ENCODE data around the gene C19orf12.

The C19orf12 gene

GRCh38 chr19:29700498-29700897 lies 14.6 kb downstream of the C19orf12 start:
- no peak overlapping the region for H2AFZ ChIP-seq (ENCODE audit: low read depth, low read length)
- no peak overlapping the region for H3K4me3 ChIP-seq (ENCODE audit: low read length)
- H3K36me3 ChIP-seq (ENCODE audit: insufficient read depth, low read length) = peaks cover 7% of the 10 kb centered on the region
- H3K27me3 ChIP-seq (ENCODE audit: insufficient read depth, low read length) = no peaks in the 10 kb centered on the region
- no peaks in the 10 kb centered on the region for H3K9me3 ChIP-seq (ENCODE audit: low read length)
- H3K4me1 ChIP-seq (ENCODE audit: insufficient read depth, low read length) = no peaks in the 10 kb centered on the region

DNA sequence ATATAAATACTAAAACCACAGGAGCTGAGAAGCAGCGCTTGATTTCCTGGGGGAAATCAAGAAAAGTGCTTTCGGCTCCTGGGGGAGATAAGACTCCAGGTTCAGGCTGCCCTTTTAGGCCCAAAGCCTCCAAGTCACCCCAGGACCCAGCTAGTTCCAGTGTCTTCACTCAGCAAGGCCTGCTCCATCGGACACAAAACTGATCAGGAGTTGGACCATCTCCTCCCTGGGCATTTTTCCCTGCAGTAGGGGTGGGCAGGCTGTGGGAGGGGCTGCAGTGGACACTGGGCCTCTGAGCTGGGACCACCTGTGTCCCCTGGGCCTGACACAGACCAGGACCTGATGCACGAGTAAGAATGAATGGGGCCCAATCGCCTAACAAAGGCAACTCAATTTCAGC lies 15.2 kb downstream of the C19orf12 start:
- H2AFZ ChIP-seq (ENCODE audit: low read depth, low read length) = no peak overlapping the region
- no peak overlapping the region for H3K4me3 ChIP-seq (ENCODE audit: low read length)
- H3K27me3 ChIP-seq (ENCODE audit: insufficient read depth, low read length) = no peaks in the 10 kb centered on the region
- H3K36me3 ChIP-seq (ENCODE audit: insufficient read depth, low read length) = peaks cover 5% of the 10 kb centered on the region
- H3K9me3 ChIP-seq (ENCODE audit: low read length) = no peaks in the 10 kb centered on the region
- H3K4me1 ChIP-seq (ENCODE audit: insufficient read depth, low read length) = no peaks in the 10 kb centered on the region

DNA sequence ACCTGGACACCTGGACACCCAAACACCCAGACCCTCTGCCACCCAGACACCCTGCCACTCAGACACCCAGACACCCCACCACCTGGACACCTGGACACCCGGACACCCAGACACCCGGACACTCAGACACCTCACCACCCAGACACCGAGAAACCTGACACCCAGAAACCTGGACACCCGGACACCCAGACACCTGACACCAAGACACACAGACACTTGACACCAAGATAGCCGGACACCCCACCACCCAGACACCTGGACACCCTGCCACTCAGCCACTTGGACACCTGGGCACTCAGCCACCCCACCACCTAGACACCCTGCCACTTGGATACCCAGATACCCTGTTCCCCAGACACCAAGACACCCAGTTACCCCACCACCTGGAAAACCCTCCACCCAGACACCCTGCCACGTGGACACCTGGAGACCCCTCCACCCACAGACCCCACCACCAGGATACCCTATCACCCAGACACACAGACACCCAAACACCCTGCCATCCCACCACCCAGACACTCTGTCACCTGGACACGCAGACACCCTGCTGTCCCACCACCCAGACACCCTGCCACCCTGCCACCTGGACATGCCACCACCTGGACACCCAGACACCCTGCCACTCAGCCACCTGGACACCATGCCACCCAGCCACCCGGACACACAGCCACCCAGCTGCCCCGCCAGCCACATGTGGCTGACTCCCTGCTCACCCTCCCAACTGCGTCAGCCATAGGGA lies 17.4 kb downstream of the C19orf12 start:
- Histone ChIP-seq H3K36me3 (ENCODE audit: insufficient read depth, low read length) (no peaks in the 10 kb centered on the region), H3K4me3 (ENCODE audit: low read length) (no peak overlapping the region), H3K27me3 (ENCODE audit: insufficient read depth, low read length) (no peaks in the 10 kb centered on the region), H3K9me3 (ENCODE audit: low read length) (no peaks in the 10 kb centered on the region), H3K4me1 (ENCODE audit: insufficient read depth, low read length) (no peaks in the 10 kb centered on the region), H2AFZ (ENCODE audit: low read depth, low read length) (no peak overlapping the region)

- Histone ChIP-seq H2AFZ (ENCODE audit: low read depth, low read length) (no peak overlapping the region), H3K36me3 (ENCODE audit: insufficient read depth, low read length) (no peaks in the 10 kb centered on the region), H3K9me3 (ENCODE audit: low read length) (no peaks in the 10 kb centered on the region), H3K4me1 (ENCODE audit: insufficient read depth, low read length) (no peaks in the 10 kb centered on the region), H3K4me3 (ENCODE audit: low read length) (no peak overlapping the region), H3K27me3 (ENCODE audit: insufficient read depth, low read length) (no peaks in the 10 kb centered on the region)
Observed at GRCh38 chr19:29696565-29696846, 18.6 kb downstream of the C19orf12 start.

DNA sequence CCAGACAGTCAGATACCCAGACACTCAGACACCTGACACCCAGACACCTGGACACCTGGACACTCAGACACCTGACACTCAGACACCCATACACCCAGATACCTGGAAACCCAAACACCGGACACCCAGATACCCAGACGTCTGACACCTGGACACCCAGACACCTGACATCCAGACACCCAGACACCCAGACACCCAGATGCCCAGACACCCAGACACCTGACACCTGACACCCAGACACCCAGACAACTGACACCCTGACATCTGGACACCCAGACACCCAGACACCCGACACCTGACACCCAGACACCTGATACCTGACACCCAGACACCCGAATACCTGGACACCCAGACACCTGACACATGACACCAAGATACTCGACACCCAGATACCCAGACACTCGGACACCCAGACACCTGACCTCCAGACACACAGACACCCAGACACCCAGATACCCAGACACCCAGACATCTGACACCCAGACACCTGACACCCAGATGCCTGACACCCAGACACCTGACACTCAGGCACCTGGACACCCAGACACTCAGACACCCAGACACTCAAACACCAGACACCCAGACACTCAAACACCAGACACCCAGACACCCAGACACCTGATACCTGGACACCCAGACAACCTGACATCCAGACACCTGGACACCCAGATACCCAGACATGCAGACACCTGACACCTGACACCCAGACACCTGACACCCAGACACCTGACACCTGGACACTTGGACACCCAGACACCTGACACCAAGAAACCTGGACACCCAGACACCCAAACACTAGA lies 19.1 kb downstream of the C19orf12 start:
- Histone ChIP-seq H2AFZ (ENCODE audit: low read depth, low read length) (no peak overlapping the region), H3K36me3 (ENCODE audit: insufficient read depth, low read length) (no peaks in the 10 kb centered on the region), H3K27me3 (ENCODE audit: insufficient read depth, low read length) (no peaks in the 10 kb centered on the region), H3K4me3 (ENCODE audit: low read length) (no peak overlapping the region), H3K9me3 (ENCODE audit: low read length) (no peaks in the 10 kb centered on the region), H3K4me1 (ENCODE audit: insufficient read depth, low read length) (no peaks in the 10 kb centered on the region)

DNA sequence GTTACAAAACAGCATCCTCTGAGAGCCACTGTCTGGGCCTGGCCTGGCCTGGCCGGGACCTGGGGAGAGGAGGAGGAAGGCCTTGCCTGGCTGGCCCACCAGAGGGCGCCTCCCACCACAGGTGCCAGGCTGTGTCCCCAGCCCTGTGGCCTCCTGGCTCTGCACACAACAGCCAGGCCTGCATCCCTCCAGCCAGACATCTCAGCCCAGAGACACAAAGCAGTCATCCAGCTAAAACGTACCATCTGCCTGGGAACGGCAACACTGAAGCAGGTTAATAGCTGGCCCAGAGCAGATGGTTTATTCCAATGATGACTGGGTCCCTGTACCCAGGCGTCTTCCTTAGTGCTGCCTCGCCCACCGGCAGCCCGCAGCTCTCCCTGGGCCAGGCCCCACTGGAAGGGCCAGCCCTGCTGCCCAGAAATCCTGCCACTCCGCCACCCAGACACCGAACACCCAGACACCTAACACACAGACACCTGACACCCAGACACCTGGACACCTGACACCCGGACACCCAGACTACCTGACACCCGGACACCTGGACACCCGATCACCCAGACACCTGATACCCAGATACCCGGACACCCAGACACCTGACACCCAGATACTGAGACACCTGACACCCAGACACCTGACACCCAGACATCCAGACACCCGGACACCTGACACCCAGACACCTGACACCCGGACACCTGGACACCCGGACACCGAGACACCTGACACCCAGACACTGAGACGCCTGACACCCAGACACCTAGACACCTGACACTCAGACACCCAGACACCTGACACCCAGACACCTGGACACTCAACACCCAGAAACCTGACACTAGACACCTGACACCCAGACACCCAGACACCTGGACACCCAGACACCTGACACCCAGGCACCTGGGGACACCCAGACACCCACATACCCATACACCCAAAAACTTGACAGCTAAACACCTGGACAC lies 20.1 kb downstream of the C19orf12 start:
- H3K36me3 ChIP-seq (ENCODE audit: insufficient read depth, low read length) = no peaks in the 10 kb centered on the region
- no peak overlapping the region for H3K4me3 ChIP-seq (ENCODE audit: low read length)
- no peaks in the 10 kb centered on the region for H3K27me3 ChIP-seq (ENCODE audit: insufficient read depth, low read length)
- no peak overlapping the region for H2AFZ ChIP-seq (ENCODE audit: low read depth, low read length)
- H3K9me3 ChIP-seq (ENCODE audit: low read length) = peaks cover 3% of the 10 kb centered on the region
- no peaks in the 10 kb centered on the region for H3K4me1 ChIP-seq (ENCODE audit: insufficient read depth, low read length)

DNA sequence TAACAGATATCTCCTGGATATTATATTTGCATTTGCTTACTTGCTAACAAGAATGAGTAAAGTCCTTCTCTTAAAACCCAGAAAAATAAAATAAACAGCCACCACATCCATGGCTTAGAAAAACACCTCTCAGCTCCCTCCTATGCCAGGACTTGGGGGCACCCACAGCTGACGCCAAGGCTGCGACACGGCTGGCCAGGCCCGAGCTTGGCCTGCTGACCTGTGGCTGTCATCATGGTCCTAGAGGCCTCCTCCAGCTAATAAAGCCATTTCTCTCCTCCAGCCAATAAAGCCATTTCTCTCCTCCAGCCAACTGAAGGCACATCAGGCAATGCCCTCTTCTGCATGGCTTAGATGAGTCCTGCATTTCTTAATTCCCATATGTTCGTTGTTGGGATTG lies 20.9 kb downstream of the C19orf12 start:
- Histone ChIP-seq H3K4me1 (ENCODE audit: insufficient read depth, low read length) (no peaks in the 10 kb centered on the region), H3K4me3 (ENCODE audit: low read length) (no peak overlapping the region), H3K9me3 (ENCODE audit: low read length) (peaks cover 3% of the 10 kb centered on the region), H3K27me3 (ENCODE audit: insufficient read depth, low read length) (no peaks in the 10 kb centered on the region), H2AFZ (ENCODE audit: low read depth, low read length) (no peak overlapping the region), H3K36me3 (ENCODE audit: insufficient read depth, low read length) (no peaks in the 10 kb centered on the region)

GRCh38 chr19:29690842-29691241 lies 24.2 kb downstream of the C19orf12 start:
- Histone ChIP-seq H2AFZ (ENCODE audit: low read depth, low read length) (no peak overlapping the region), H3K27me3 (ENCODE audit: insufficient read depth, low read length) (no peaks in the 10 kb centered on the region), H3K4me3 (ENCODE audit: low read length) (no peak overlapping the region), H3K36me3 (ENCODE audit: insufficient read depth, low read length) (no peaks in the 10 kb centered on the region), H3K4me1 (ENCODE audit: insufficient read depth, low read length) (no peaks in the 10 kb centered on the region), H3K9me3 (ENCODE audit: low read length) (peaks cover 3% of the 10 kb centered on the region)

- H2AFZ ChIP-seq (ENCODE audit: low read depth, low read length) = no peak overlapping the region
- H3K4me1 ChIP-seq (ENCODE audit: insufficient read depth, low read length) = peaks cover 2% of the 10 kb centered on the region
- no peaks in the 10 kb centered on the region for H3K36me3 ChIP-seq (ENCODE audit: insufficient read depth, low read length)
- peaks cover 3% of the 10 kb centered on the region for H3K9me3 ChIP-seq (ENCODE audit: low read length)
- no peak overlapping the region for H3K4me3 ChIP-seq (ENCODE audit: low read length)
- H3K27me3 ChIP-seq (ENCODE audit: insufficient read depth, low read length) = no peaks in the 10 kb centered on the region
Observed at GRCh38 chr19:29687897-29688728, 26.9 kb downstream of the C19orf12 start.

DNA sequence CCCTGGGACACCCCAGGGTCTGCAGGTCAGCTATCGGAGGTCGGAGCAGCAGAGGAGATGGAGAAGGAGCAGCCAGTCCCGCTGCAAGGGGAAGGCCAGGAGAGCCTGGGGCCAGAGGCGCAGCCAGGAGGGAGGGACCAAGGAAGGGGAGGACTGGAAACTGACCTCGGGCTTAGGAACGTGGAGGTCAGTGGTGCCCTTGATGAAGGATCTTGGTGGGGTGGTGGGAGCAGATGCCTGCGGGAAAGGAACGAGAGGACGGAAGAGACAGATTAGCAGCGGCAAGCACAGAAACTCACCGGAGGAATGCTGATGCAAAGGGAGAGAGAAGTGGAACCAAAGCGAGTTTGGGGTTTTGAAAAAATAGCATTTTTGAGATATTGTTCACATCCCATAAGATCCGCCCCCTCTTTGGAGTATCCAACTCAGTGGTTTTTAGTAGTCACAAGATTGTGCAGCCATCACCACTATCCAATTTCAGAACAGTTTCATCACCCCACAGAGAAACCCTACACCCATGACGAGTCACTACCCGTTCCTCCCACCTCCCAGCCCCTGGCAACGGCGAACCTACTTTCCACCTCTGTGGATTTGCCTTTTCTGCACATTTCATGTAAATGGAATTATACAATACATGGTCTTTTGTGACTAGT lies 27.7 kb downstream of the C19orf12 start:
- Histone ChIP-seq H3K4me3 (ENCODE audit: low read length) (no peak overlapping the region), H3K4me1 (ENCODE audit: insufficient read depth, low read length) (peaks cover 8% of the 10 kb centered on the region), H3K36me3 (ENCODE audit: insufficient read depth, low read length) (no peaks in the 10 kb centered on the region), H2AFZ (ENCODE audit: low read depth, low read length) (no peak overlapping the region), H3K9me3 (ENCODE audit: low read length) (peaks cover 3% of the 10 kb centered on the region), H3K27me3 (ENCODE audit: insufficient read depth, low read length) (no peaks in the 10 kb centered on the region)

- Histone ChIP-seq H3K27me3 (ENCODE audit: insufficient read depth, low read length) (peaks cover 1% of the 10 kb centered on the region), H3K4me3 (ENCODE audit: low read length) (no peak overlapping the region), H3K4me1 (ENCODE audit: insufficient read depth, low read length) (peaks cover 8% of the 10 kb centered on the region), H3K36me3 (ENCODE audit: insufficient read depth, low read length) (no peaks in the 10 kb centered on the region), H2AFZ (ENCODE audit: low read depth, low read length) (no peak overlapping the region), H3K9me3 (ENCODE audit: low read length) (peaks cover 3% of the 10 kb centered on the region)
Observed at GRCh38 chr19:29686285-29686805, 28.7 kb downstream of the C19orf12 start.

GRCh38 chr19:29685326-29685725 lies 29.7 kb downstream of the C19orf12 start:
- Histone ChIP-seq H2AFZ (ENCODE audit: low read depth, low read length) (no peak overlapping the region), H3K4me1 (ENCODE audit: insufficient read depth, low read length) (peaks cover 8% of the 10 kb centered on the region), H3K27me3 (ENCODE audit: insufficient read depth, low read length) (peaks cover 2% of the 10 kb centered on the region)

More at GRCh38 chr19:29685326-29685725, 29.7 kb downstream of the C19orf12 start:
- Histone ChIP-seq H3K4me3 (ENCODE audit: low read length) (no peak overlapping the region), H3K36me3 (ENCODE audit: insufficient read depth, low read length) (no peaks in the 10 kb centered on the region), H3K9me3 (ENCODE audit: low read length) (no peaks in the 10 kb centered on the region)
